AG20443 (cell line): ENCODE results near the gene NELFCD.
"Not testable (repeated sequence)": the region's sequence is repeated elsewhere in the genome, so short reads cannot be mapped to it uniquely, and the experiment has no call there.

Source experiments
- DNase-seq: peaks from one replicate; pipeline ENCODE4 v3.0.0; 2012; ENCODE audit warnings: low spot score, mixed read lengths

NELFCD gene

DNA sequence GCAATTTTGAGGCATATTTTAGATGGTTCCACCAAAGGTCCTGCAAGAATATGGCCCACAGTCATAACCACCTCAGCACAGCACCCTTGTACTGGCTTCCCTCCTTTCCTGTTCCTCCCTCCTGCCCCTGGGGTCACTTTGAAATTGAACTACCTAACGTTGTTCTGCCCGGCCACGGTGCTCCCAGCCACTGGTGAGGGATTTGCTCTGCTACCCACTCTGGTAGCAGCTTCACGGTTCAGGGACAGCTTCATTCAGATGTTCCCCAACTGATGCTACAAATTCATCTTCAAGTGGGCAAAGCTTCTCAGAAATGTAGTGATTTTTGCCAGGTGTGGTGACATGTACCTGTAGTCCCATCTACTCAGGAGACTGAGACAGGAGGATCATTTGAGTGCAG, 7.9 kb upstream of the NELFCD start:
- no peak for DNase-seq

DNA sequence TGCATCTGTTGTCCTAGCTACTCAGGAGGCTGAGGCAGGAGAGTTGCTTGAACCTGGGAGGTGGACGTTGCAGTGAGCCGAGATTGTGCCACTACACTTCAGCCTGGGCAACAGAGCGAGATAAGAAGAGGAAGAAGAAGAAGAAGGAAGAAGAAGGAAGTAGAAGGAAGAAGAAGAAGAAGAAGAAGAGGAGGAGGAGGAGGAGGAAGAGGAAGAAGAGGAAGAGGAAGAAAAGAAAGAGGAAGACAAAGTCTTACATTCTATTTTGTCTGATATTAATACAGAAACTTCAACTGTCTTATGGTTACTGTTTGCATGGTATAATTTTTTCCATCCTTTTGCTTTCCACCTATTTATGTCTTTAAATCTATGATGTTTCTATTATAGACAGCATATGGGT, 7.2 kb upstream of the NELFCD start:
- DNase-seq = no peak

DNA sequence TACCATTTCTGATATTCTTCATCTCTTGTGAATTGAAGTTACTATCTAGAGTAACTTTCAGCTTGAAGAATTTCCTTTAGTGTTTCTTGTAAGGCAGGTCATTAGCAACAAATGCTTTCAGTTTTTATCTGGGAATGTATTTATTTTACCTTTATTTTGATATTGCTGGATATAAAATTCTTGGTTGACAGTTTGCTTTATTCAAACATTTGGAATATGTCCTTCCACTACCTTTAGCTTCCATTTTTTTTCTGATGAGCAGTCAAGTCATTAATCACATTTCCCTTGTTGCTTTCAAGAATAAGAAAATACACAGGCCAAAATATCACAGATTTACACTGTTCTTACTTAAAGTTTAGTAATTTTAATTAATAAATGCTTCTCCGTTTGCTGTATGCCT, 5.7 kb upstream of the NELFCD start:
- no peak for DNase-seq

DNA sequence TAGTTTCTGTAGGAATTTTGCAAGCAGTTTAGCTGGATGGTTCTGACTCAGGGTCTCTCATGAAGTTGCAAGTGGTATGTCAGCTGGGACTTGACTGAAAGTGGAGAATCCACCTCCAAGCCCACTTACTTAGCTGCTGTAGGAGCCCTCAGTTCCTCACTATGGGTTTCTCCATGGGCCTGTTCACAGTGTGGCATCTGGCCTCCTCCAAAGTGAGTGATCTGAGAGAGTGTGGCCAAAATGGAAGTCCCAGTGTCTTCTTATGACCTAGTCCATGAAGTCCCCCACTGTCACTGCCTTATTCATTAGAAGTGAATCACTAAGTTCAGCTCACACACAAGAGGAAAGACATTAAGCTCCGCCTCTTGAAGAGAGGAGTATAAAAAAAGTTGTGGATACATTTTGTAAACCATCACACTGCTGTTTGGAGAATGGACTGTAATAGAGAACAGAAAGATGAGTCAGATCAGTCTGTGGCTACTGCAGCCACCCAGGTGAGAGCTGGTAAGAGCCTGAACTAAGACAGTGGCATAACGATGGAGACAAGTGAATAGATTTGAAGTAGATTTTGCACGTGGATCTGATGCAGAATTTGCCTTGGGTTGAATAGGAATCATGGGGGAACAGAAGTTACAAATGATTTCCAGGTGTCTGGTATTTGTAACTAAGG, 4.9 kb upstream of the NELFCD start:
- no peak for DNase-seq

DNA sequence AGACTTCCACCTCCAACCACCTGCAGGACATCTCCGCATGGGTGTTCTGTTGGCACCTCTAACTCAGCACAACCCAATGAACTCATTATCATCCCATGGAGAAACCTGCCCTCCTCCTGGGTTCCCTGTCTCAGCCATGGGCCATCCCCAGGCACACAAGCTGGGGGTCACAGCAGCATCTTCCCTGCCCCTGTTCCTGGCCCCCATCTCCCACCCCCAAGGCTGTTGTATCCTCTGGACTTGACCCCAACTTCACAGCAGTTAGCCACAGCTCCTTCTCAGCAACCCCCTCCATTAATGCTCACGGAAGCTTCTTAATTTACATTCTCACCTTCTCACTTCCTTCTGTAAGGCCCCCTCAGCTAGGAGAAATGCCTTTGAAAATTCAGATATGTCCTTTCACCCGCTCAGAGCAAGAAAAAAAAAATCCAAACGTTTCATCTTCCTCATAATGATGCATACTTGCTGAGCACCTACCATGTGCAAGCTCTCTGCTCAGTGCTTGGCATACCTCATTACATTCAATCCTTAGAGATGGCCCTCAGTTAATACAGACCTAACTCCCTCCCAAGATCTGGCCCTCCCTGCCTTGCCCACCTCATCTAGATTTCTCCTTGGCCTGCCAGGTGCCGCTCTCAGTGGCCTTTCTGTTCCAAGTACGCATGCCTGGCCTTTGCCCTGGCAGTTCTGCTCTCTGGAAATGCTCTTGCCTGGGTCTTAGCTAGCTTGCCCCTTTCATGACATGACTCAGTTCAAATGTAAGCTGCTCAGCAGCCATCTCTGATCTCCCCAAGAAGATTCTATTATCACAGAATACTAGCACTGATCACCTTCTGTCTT, 2.5 kb upstream of the NELFCD start:
- DNase-seq = no peak

DNA sequence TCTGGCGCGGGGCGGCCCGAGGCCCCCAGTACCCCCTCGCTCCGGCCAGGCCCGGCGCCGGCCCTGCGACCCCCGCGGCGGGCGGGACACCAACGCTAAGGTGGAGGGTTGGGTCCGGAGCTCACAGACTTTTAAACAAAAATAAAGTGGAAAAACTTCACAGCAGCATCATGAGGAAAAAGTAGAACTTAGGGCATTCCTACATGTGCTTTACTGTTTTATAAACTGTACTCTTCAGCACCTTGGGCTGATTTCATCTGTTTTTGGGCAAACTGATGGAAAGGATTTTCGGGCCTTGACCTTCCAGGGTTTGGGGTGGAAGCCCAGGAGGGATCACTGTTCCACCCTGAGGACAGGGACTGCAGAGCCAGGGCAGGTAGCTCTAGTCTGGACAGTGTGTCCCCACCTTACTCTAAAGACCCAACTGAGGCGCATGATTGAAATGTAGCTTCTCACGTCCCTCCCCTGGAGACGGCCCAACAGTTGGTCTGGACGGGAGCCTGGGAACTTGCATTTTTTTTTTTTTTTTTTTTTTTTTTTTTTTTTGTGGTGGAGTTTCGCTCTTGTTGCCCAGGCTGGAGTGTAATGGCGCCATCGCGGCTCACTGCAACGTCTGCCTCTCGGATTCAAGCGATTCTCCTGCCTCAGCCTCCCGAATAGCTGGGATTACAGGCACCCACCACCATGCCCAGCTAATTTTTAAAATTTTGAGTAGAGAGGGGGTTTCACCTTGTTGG, 740 bp downstream of the NELFCD start:
- no peak for DNase-seq

DNA sequence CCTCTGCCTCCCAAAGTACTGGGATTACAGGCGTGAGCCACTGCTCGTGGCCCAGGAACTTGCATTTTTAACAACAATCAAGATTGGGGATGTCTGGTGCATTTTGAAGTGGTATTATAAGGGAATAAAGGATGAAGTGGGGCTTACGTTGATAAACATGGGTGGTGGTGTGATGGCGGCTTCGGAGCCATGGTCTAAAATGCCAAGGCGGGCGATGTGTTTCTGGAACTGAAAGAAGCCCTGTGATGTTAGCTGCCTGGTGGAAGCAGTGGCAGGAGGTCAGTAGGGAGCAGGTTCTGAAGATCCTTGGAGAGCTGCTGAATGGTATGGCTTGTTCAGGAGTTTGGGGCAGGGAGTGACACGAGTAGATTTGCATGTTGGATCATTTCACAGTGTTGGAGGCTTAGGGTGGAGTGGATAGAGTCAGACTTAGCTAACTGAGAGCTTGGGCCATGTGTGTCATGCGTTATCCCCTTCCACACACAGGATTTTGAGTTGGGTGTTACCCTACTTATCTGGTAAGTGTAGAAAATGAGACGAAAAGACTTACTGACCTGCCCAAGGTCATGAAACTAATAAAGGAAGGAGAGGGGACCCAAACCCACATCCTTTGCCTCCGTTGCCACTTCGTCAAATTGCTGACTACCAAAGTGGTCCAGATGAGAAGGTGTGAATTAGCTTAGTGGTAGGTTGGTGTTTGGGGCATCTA, 1.5 kb downstream of the NELFCD start:
- no peak for DNase-seq

DNA sequence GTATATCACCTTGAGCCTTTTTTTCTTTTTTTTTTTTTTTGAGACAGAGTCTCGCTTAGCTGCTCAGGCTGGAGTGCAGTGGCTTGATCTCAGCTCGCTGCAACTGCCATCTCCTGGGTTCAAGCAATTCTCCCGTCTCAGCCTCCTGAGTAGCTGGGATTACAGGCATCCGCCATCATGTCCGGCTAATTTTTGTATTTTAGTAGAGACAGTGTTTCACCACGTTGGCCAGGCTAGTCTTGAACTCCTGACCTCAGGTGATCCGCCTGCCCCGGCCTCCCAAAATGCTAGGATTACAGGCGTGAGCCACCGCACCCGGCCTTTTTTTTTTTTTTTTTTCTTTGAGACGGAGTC, 2.0 kb downstream of the NELFCD start:
- not testable (repeated sequence) for DNase-seq

DNA sequence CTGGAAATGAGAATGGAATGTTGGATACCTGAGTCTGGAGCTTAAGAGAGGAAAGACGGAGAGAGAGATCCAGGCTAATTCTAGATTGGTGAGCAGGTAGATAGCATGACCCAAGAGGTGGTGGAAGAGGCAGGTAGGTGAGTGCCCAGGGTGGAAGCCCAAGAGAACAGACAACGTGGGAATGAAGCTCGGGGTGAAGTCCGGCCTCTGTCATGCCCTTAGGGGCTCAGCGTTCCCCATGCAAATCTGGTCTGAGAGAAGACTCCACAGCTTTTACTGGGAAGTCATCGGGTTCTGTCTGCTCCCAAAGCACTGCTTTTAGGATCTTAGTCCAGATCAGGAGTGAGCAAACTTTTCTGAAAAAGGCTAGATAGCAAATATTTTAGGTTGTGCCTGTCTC, 3.6 kb downstream of the NELFCD start:
- DNase-seq = no peak

DNA sequence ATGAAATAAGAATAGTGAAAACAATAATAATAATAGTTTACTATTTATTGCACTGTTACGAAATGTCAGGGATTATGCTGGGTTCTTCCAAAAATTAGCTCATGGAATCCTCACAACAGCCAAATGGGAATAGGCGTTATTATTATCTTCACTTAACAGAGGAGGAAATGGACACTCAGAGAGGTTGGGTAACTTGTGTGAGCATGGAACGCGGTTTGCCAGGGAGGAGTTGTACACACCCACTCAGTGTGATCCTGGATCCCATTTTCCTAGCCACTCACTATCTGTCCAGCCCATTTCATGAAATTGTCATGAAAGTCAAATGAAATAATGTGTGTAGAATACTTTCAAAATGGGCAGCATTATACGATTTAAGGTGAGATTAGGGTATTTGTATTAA, 4.6 kb downstream of the NELFCD start:
- DNase-seq = no peak

DNA sequence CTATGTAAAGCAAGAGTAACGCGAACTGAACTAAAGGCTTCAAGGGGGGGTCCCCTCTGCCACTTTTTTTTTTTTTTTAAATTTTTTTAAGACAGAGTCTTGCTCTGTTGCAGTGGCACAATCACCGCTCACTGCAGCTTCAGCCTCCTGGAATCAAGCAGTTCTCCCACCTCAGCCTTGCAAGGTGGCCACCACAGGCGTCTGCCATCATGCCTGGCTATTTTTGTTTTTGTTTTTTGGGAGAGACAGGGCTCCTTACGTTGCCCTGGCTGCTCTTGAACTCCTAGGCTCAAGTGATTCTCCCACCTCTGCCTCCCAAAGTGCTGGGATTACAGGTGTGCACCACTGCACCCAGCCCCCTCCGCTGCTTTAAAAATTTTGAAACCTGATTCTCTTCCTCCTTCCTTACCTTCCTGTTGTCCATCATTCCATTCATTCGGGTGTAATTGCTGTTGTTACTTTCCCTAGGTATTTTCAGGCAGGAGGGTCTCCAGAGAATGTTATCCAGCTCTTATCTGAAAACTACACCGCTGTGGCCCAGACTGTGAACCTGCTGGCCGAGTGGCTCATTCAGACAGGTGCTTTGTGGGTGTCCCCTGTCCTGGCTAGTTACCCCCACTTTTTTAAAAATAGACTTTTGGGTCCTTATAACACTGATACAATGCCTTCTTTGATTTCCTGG, 5.4 kb downstream of the NELFCD start:
- DNase-seq = no peak

DNA sequence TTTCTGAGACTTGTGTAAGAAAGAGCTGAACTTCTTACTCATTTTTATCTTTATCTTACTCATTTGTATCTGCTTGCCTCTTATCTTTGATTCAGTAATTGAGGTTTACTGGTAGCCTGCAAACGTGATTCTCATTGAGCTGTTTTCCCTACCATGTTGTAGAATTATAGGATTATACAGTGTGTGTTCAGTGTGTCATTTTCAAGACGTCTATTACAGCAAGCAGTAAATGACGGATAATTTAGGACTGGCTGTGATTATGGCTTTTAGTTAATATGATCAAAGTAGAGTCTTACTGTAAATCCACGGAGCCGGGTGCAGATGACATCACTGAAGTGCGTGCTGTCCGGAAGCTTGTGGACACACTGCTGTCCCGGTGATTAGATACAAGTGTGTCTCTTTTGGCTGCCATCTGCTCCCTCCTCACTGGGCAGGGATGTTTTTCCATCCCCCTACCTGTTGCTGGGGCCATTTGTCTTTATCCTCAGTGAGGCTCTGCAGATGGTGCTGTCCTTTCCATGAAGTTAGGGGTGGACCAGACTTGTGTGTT, 6.0 kb downstream of the NELFCD start:
- DNase-seq = no peak

DNA sequence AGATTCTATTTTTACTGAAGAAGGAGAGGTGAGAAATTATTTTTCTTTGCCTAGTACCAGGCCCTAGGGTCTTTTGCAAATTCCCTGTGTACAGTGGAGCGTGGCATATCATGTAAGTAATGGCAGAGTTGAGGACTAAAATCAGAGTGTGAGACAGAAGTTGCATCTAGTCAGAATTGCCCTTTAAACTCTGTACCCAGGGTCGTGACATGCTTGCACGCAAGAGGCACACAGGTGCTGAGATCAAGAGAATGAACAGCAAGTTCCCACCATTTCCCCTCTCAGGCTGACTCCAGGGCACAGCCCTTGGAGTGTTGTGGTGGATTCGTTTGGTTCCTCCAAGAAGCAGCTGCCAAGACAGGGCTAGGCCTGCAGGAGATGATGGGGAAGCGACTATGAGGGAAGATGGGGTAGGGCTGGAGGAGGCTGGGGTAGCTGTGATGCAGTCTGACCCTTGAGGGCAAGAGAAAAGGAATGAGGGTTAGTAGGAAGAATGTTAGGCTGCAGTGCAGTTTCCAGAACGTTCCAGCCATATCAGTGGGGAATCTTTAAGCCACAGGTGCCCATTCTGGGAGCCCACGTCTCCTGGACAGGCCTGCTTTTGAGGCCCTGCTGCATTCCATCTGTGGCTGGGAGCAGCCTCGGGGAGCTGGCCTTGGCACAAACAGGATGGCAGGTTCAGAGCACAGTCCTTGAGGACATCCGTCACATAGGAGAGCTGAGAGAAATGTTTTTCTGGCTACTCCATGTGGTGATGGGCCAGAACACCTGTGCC, 6.9 kb downstream of the NELFCD start:
- no peak for DNase-seq

DNA sequence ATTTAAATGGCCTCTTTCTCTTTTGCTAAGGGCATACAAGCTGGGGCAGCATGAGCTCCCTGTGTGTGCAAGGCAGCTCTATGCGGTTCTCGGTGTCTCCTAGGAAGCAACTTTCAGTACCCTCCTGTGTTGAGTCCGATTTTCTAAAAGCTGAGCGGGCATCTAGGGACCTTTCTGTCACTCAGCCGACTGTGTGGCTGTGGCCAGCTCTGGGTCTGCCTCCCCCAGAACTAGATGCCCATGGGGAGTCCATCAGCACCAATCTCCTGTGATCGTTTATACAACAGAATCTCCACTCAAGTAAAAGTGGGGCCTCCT, 7.5 kb downstream of the NELFCD start:
- DNase-seq = no peak

DNA sequence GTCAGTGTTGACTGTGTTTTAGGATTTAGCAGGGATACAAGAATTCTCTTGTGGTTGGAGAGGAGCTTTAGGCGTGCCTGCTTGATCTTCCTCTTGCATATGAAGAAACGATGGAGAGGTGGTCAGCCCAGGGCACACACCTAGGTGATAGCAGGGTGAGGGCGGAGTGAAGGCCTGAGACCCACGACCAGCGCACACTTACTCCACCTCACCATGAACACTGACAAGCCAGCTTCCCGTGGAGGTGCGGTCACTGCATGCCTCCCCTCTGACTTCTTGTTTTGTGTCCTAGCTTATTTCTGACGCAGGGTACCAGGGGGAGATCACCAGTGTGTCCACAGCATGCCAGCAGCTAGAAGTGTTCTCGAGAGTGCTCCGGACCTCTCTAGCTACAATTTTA, 8.1 kb downstream of the NELFCD start:
- no peak for DNase-seq

DNA sequence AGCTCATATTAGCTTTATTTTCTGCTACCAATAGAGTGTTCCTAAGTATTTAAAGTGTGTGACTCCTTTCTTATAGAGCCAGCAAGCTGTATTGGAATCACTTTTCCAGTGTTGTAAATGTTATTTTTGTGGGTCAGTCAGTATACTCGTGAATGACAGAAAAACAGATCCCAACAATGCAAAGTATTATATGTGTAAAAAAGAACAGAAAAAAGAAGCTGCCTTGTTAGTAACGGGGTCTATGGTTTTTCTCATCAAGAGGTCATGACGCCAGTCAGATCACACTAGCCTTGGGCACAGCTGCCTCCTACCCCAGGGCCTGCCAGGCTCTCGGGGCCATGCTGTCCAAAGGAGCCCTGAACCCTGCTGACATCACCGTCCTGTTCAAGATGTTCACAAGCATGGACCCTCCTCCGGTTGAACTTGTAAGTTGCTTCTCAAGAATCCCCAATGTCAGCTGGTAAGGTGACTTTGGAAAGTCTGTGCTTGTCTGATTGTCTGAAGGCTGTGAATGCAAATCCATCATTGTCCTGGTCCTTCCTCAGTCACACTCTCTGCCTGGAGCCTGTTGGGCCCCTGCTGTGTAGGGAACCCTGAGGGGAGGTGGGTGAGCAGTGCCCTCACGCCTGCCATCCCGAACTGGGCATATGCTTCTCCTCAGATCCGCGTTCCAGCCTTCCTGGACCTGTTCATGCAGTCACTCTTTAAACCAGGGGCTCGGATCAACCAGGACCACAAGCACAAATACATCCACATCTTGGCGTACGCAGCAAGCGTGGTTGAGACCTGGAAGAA, 9.8 kb downstream of the NELFCD start:
- no peak for DNase-seq

DNA sequence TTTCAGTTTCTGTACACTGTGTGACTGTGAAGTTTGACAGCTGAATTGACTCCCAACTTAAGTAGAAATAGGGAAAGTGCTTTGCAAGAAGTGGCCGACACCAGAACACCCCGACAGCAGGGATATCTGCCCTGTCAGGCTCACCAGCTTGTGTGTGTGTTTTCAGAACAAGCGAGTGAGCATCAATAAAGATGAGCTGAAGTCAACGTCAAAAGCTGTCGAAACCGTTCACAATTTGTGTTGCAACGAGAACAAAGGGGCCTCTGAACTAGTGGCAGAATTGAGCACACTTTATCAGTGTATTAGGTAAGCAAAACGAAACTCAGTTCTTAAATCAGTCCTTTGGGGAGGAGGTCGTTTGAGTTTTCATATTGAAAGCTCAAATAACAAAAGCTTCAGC, 10.7 kb downstream of the NELFCD start:
- no peak for DNase-seq

DNA sequence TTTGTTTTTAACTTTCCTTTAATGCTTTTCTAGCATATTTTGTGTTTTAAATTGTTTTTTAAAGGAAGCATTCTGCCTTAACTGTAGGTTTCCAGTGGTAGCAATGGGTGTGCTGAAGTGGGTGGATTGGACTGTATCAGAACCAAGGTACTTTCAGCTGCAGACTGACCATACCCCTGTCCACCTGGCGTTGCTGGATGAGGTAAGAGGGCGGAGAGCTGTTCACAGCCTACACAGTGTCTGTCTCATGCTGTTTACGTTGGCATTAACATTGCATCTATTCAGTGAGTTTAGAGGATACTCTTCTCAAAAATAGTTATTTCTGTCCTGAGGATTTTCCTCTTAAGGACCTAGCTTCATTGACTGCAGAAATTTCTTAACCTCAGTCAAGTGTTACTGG, 11.9 kb downstream of the NELFCD start:
- DNase-seq = no peak

DNA sequence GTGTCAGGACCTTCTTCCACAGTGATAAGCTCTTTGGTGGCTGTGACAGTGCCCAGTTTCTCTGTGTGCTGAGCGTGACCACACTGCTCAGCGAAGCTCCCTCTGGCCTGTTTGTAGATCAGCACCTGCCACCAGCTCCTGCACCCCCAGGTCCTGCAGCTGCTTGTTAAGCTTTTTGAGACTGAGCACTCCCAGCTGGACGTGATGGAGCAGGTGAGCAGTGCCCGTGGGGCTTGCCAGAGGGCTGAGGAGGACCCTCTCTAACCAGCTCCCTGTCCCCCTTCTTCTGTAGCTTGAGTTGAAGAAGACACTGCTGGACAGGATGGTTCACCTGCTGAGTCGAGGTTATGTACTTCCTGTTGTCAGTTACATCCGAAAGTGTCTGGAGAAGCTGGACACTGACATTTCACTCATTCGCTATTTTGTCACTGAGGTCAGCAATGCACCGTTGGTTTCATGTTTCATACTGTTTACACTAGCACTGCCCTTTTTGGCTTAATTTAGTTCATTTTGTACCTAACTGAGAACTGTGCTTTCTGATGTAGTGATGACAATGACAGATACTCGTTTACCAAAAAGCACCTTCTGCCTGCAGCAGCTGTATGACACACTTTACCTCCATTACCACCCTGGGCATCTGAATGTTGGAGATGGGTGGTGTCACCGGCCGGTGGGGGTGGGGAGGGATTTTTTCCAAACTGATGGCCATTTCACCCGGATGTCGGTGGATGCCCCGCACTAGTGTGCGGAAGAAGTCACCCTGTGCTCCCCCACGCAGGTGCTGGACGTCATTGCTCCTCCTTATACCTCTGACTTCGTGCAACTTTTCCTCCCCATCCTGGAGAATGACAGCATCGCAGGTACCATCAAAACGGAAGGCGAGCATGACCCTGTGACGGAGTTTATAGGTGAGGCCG, 12.5 kb downstream of the NELFCD start:
- DNase-seq = no peak
